Astrocyte (in vitro differentiated cells and primary cell): ENCODE data around the gene FGFRL1.

Experiments
- EZH2 ChIP-seq: IDR thresholded peaks from 2 replicates; pipeline ENCODE4 v1.6.1; 2012; ENCODE audit warnings: mild to moderate bottlenecking, low read length, inconsistent platforms; ENCODE audit not compliant: insufficient read depth
- TF ChIP-seq, protein P1 (sequence below): IDR thresholded peaks from 2 replicates; pipeline ENCODE4 v1.5.1; 2011; ENCODE audit warnings: low read depth, mild to moderate bottlenecking, inconsistent platforms, low read length, moderate library complexity; ENCODE audit not compliant: insufficient read depth

DNA sequence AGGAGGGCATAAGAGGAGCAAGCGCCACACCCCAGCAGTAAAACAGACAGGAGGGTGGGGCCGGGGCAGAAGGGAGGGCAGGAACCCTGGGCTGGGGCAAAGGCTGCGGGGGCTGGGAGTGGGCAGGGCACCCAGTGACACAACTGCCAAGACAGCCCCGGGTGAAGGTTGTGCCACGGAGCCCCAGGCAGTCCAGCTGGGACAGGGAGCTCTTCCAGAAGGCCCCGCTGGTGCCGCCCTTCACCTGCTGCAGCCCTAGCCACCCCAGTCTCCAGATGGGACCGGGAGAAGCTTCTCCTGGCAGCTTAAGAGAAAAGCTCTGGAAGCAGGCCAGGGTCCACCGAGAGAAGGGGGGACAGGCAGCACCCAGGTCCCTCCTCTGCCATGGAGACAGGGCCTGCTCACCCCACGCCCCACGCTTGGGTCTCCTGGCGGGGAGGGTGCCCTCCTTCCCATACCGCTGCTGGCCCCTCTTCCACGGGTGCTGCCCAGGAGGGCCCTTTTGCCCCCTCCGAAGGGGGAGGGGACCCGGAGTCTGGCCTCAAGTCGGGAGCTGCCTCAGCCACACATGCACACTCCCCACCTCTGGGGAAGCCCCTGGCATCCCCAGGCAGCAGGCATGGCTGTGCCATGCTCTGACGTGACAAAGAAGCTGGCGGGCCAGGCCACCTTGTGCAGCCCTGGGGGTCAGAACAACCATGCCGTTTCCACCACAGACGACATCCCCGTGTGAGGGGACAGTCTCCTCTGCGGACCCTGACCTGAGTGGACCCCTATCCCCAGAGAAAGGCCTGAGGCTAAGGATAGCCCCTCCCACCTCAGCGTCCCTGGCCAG is 39.5 kb upstream of the FGFRL1 start:
- TF ChIP-seq, protein P1, sequence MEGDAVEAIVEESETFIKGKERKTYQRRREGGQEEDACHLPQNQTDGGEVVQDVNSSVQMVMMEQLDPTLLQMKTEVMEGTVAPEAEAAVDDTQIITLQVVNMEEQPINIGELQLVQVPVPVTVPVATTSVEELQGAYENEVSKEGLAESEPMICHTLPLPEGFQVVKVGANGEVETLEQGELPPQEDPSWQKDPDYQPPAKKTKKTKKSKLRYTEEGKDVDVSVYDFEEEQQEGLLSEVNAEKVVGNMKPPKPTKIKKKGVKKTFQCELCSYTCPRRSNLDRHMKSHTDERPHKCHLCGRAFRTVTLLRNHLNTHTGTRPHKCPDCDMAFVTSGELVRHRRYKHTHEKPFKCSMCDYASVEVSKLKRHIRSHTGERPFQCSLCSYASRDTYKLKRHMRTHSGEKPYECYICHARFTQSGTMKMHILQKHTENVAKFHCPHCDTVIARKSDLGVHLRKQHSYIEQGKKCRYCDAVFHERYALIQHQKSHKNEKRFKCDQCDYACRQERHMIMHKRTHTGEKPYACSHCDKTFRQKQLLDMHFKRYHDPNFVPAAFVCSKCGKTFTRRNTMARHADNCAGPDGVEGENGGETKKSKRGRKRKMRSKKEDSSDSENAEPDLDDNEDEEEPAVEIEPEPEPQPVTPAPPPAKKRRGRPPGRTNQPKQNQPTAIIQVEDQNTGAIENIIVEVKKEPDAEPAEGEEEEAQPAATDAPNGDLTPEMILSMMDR, result no peak
- TF ChIP-seq EZH2, result no peak
